Measurements from ENCODE around the gene SCT. TPM values are rescaled to one million over a fixed set of nuclear protein-coding genes. Genes with fewer than 3 reads are reported as not detected.

The SCT gene
- total and polyA plus RNA-seq, 2 donors (not counting 3 experiments of a cell fraction or from before 2014, with no cell fraction given): not detected

DNA sequence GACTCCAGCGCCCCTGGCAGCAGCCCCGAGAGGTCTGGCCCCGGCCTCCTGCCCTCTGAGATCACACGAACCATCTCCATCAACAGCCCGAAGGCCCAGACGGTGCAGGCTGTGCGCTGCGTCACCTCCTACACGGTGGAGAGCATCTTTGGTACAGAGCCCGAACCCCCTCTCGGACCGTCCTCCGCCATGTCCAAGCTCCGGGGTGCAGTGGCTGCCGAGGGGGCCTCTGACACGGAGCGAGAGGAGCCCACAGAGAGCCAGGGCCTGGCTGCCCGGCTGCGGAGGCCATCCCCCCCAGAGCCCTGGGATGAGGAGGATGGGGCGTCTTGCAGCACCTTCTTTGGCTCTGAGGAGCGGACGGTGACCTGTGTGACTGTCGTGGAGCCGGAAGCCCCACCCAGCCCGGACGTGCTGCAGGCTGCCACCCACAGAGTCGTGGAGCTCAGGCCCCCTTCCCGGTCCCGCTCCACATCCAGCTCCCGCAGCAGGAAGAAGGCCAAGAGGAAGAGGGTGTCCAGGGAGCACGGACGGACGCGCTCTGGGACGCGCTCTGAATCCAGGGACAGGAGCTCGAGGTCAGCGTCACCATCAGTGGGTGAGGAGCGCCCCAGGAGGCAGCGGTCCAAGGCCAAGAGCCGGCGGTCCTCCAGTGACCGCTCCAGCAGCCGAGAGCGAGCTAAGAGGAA lies 18.9 kb downstream of the SCT start:
- TF ChIP-seq POLR2A (IDR thresholded peaks at IDR 0.05; ENCODE audit: low read depth, low read length) (no peak), JUN (IDR thresholded peaks at IDR 0.05; ENCODE audit: borderline replicate concordance, insufficient read depth, insufficient read length, low read depth) (no peak), EZH2 (IDR thresholded peaks at IDR 0.05; ENCODE audit: borderline replicate concordance, low read depth, low read length, severe bottlenecking) (no peak)
- TF ChIP-seq, protein P1, sequence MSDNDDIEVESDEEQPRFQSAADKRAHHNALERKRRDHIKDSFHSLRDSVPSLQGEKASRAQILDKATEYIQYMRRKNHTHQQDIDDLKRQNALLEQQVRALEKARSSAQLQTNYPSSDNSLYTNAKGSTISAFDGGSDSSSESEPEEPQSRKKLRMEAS (IDR thresholded peaks at IDR 0.05; ENCODE audit: insufficient read depth, insufficient read length): no peak
- H3K9me1 ChIP-seq (replicated peaks; ENCODE audit: control insufficient read depth, extremely low read depth, insufficient read depth, low read length): no peaks in the 10 kb centered on the region
- no peaks in the 10 kb centered on the region for H4K20me1 ChIP-seq (replicated peaks; ENCODE audit: control insufficient read depth, extremely low read depth, insufficient read depth, low read length)
- no peaks in the 10 kb centered on the region for H3K79me2 ChIP-seq (ENCODE audit: control insufficient read depth, insufficient read depth, low read length)
- dilution Hi-C loops (cut with MboI; ENCODE audit: extremely low pct_ligation_motif_present, low sequenced_read_pairs): no loop called here
- H3K4me1 ChIP-seq (ENCODE audit: control insufficient read depth, extremely low read depth, insufficient read depth, low read length): no peaks in the 10 kb centered on the region
- intact Hi-C loops (cut with micrococcal nuclease): no loop called here
- no TSS peak for BruUV-seq (replicated peaks)
- H2AFZ ChIP-seq (ENCODE audit: low read depth, low read length): no peak overlapping the region
- ChIA-PET CTCF (interaction anchor here (0.5 to 1.2 kb wide), 4 partner anchors 20 to 54 kb away, joined by 3 read pairs; partner anchors contain the start of genes DRD4 and PHRF1), POLR2A (no interaction called here)
- no peak overlapping the region for H3K9ac ChIP-seq (replicated peaks; ENCODE audit: extremely low read depth, insufficient read depth, low read length)
- H3K36me3 ChIP-seq (ENCODE audit: control insufficient read depth in 2 of 2, extremely low read depth in 1 of 2, insufficient read depth in 2 of 2, low read length in 2 of 2): peaks cover 17 to 79% of the 10 kb centered on the region in 2 experiments
- DNase-seq (ENCODE audit: low read depth, low spot score): no peak
- no peaks in the 10 kb centered on the region for H3K27me3 ChIP-seq (ENCODE audit: control insufficient read depth in 2 of 2, insufficient read depth in 2 of 2, low read length in 2 of 2)
- no peak for FAIRE-seq
- no peak overlapping the region for H3K4me2 ChIP-seq (ENCODE audit: insufficient read depth, low read length)
- H3K9me3 ChIP-seq (replicated peaks; ENCODE audit: control insufficient read depth, insufficient read depth, low read length): no peaks in the 10 kb centered on the region
- no peak overlapping the region for H3K4me3 ChIP-seq (replicated peaks in 1 of 3; ENCODE audit: insufficient read depth in 1 of 3, low read depth in 1 of 3, low read length in 3 of 3)
- H3K27ac ChIP-seq (ENCODE audit: insufficient read depth, low read depth, low read length): no peak overlapping the region

DNA sequence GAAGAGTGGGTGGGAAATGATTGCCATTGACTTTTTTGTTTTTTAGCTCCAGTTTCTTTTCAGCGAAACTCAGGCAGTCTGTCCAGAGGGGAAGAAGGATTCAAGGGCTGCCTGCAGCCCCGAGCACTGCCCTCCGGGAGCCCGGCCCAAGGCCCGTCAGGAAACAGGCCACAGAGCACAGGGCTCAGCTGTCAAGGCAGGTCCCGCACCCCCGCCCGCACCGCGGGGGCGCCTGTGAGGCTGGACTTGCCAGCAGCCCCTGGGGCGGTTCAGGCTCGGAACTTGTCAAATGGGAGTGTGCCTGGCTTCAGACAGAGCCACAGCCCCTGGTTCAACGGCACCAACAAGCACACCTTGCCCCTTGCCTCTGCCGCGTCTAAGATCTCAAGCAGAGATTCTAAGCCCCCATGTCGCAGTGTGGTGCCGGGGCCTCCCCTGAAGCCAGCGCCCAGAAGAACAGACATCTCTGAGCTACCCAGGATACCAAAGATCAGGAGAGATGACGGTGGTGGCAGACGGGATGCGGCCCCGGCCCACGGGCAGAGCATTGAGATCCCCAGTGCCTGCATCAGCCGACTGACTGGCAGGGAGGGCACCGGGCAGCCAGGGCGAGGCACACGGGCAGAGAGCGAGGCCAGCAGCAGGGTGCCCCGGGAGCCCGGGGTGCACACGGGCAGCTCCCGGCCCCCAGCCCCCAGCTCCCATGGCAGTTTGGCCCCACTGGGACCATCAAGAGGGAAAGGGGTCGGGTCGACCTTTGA lies 19.8 kb downstream of the SCT start:
- FAIRE-seq (no peak), DNase-seq (ENCODE audit: low read depth, low spot score) (no peak)
- Histone ChIP-seq H3K9me1 (replicated peaks; ENCODE audit: control insufficient read depth, extremely low read depth, insufficient read depth, low read length) (no peaks in the 10 kb centered on the region), H3K4me2 (ENCODE audit: insufficient read depth, low read length) (no peak overlapping the region), H3K9ac (replicated peaks; ENCODE audit: extremely low read depth, insufficient read depth, low read length) (no peak overlapping the region), H3K36me3 (ENCODE audit: control insufficient read depth in 2 of 2, extremely low read depth in 1 of 2, insufficient read depth in 2 of 2, low read length in 2 of 2) (peaks cover 19 to 73% of the 10 kb centered on the region in 2 experiments), H3K9me3 (replicated peaks; ENCODE audit: control insufficient read depth, insufficient read depth, low read length) (no peaks in the 10 kb centered on the region), H3K4me3 (replicated peaks in 1 of 3; ENCODE audit: insufficient read depth in 1 of 3, low read depth in 1 of 3, low read length in 3 of 3) (no peak overlapping the region), H3K4me1 (ENCODE audit: control insufficient read depth, extremely low read depth, insufficient read depth, low read length) (no peaks in the 10 kb centered on the region), H4K20me1 (replicated peaks; ENCODE audit: control insufficient read depth, extremely low read depth, insufficient read depth, low read length) (no peaks in the 10 kb centered on the region), H3K27me3 (ENCODE audit: control insufficient read depth in 2 of 2, insufficient read depth in 2 of 2, low read length in 2 of 2) (no peaks in the 10 kb centered on the region), H2AFZ (ENCODE audit: low read depth, low read length) (no peak overlapping the region), H3K79me2 (ENCODE audit: control insufficient read depth, insufficient read depth, low read length) (no peaks in the 10 kb centered on the region), H3K27ac (ENCODE audit: insufficient read depth, low read depth, low read length) (no peak overlapping the region)
- dilution Hi-C loops (cut with MboI; ENCODE audit: extremely low pct_ligation_motif_present, low sequenced_read_pairs): no loop called here
- TF ChIP-seq, protein P2, sequence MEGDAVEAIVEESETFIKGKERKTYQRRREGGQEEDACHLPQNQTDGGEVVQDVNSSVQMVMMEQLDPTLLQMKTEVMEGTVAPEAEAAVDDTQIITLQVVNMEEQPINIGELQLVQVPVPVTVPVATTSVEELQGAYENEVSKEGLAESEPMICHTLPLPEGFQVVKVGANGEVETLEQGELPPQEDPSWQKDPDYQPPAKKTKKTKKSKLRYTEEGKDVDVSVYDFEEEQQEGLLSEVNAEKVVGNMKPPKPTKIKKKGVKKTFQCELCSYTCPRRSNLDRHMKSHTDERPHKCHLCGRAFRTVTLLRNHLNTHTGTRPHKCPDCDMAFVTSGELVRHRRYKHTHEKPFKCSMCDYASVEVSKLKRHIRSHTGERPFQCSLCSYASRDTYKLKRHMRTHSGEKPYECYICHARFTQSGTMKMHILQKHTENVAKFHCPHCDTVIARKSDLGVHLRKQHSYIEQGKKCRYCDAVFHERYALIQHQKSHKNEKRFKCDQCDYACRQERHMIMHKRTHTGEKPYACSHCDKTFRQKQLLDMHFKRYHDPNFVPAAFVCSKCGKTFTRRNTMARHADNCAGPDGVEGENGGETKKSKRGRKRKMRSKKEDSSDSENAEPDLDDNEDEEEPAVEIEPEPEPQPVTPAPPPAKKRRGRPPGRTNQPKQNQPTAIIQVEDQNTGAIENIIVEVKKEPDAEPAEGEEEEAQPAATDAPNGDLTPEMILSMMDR (IDR thresholded peaks at IDR 0.05; ENCODE audit: extremely low read depth in 1 of 2, insufficient read depth in 1 of 2, low read depth in 1 of 2, low read length in 2 of 2): no peak
- TF ChIP-seq EZH2 (IDR thresholded peaks at IDR 0.05; ENCODE audit: borderline replicate concordance, low read depth, low read length, severe bottlenecking) (no peak), FOS (IDR thresholded peaks at IDR 0.05; ENCODE audit: borderline replicate concordance, insufficient read depth, low read length) (no peak), POLR2A (IDR thresholded peaks at IDR 0.05; ENCODE audit: low read depth, low read length) (no peak), GATA2 (IDR thresholded peaks at IDR 0.05; ENCODE audit: insufficient read depth, insufficient read length, low read depth, low read length) (no peak), POLR2AphosphoS5 (IDR thresholded peaks at IDR 0.05; ENCODE audit: insufficient read depth, low read depth, low read length) (no peak), MYC (IDR thresholded peaks at IDR 0.05; ENCODE audit: low read depth, low read length) (no peak), JUN (IDR thresholded peaks at IDR 0.05; ENCODE audit: borderline replicate concordance, insufficient read depth, insufficient read length, low read depth) (no peak)
- TF ChIP-seq, protein P1 (IDR thresholded peaks at IDR 0.05; ENCODE audit: insufficient read depth, insufficient read length): no peak
- intact Hi-C loops (cut with micrococcal nuclease): no loop called here
- ChIA-PET POLR2A (no interaction called here), CTCF (no interaction called here)
- no TSS peak for BruUV-seq (replicated peaks)

Data from endothelial cell of umbilical vein (primary cell).